SH-SY5Y (cell line): ENCODE results near the gene IRF7.

ENCODE experiments used
- GATA2 ChIP-seq: IDR thresholded peaks from 2 replicates; pipeline ENCODE4 v1.6.1; 2011; ENCODE audit warnings: mild to moderate bottlenecking, low read depth, low read length
- GATA3 ChIP-seq: IDR thresholded peaks from 2 replicates; pipeline ENCODE4 v1.6.1; 2011; ENCODE audit warnings: low read depth, mild to moderate bottlenecking, low read length, moderate library complexity

DNA sequence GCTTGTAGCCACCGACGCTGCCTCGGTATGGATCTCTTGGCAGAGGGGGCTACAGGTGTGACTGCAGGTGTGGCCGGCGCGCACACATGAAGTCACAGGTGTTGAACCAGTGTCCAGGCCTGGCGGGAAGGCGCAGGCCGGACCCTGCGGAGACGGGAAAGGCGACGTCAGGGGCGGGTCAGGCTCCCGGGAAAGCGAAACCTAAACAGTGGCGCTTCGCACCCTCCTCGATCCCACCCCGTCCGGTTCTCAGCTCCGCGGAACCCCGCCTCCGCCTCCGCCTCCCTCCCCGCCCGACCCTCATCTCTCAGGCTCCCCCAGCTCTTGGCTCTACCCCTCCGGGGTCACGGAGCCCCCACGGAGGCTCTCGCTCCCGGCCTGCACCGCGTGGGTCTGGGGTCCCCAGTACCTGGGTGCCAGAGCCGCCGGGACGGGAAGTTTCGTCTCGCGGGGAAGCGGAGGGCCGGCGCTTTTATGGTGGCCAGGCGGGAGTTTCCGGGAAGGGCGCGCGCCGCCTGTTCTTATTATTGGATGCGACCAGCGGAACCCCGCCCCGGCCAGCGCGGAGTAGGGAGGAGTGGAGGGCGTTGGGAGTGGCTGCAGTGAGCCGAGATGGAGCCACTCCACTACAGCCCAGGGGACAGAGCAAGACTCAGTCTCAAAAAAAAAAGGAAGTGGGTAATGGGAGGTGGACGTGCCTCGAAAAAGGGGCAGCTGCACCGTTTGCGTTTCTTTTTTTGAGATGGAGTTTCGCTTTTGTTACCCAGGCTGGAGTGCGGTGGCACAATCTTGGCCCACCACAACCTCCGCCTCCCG lies at the start of gene IRF7:
- TF ChIP-seq GATA3 (no peak), GATA2 (no peak)
